ENCODE data around the gene FBXO10.

- TF ChIP-seq, protein P1, sequence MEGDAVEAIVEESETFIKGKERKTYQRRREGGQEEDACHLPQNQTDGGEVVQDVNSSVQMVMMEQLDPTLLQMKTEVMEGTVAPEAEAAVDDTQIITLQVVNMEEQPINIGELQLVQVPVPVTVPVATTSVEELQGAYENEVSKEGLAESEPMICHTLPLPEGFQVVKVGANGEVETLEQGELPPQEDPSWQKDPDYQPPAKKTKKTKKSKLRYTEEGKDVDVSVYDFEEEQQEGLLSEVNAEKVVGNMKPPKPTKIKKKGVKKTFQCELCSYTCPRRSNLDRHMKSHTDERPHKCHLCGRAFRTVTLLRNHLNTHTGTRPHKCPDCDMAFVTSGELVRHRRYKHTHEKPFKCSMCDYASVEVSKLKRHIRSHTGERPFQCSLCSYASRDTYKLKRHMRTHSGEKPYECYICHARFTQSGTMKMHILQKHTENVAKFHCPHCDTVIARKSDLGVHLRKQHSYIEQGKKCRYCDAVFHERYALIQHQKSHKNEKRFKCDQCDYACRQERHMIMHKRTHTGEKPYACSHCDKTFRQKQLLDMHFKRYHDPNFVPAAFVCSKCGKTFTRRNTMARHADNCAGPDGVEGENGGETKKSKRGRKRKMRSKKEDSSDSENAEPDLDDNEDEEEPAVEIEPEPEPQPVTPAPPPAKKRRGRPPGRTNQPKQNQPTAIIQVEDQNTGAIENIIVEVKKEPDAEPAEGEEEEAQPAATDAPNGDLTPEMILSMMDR (IDR thresholded peaks at IDR 0.05) = no peak
- TF ChIP-seq EP300 (IDR thresholded peaks at IDR 0.05) = no peak
Measured at GRCh38 chr9:37464426-37465248, 111.5 kb downstream of the FBXO10 start.
